Measurements from ENCODE around the gene HNRNPDL.

GRCh38 chr4:82469791-82470345 is 39.6 kb upstream of the HNRNPDL start:
- TF ChIP-seq CTCF (IDR thresholded peaks at IDR 0.05; ENCODE audit: poor library complexity, severe bottlenecking) (no peak), SMC3 (conservative IDR thresholded peaks at IDR 0.05; ENCODE audit: poor library complexity) (no peak), EZH2 (IDR thresholded peaks at IDR 0.05; ENCODE audit: borderline replicate concordance, insufficient read depth, low read length, poor library complexity, severe bottlenecking) (no peak)

Measured in neural cell (in vitro differentiated cells).